ENCODE data around the gene QDPR.
"Not testable (repeated sequence)": the region's sequence is repeated elsewhere in the genome, so short reads cannot be mapped to it uniquely, and the experiment has no call there.

Gene QDPR

GRCh38 chr4:17511950-17512795, at the start of gene QDPR:
QDPR (minus strand) TSS chr4:17512090; CDS start chr4:17512054, 36 bp downstream.
- DNase-seq = peak; percentile 91

GRCh38 chr4:17561195-17561909, 49.5 kb upstream of the QDPR start:
- no peak for DNase-seq

GRCh38 chr4:17560065-17560673, 48.3 kb upstream of the QDPR start:
- DNase-seq = no peak

- no peak for DNase-seq
These were observed 47.8 kb upstream of the QDPR start for GRCh38 chr4:17559709-17560048.

GRCh38 chr4:17558941-17559708, 47.2 kb upstream of the QDPR start:
- no peak for DNase-seq

GRCh38 chr4:17557880-17558279, 46.0 kb upstream of the QDPR start:
- no peak for DNase-seq

GRCh38 chr4:17556498-17556897, 44.6 kb upstream of the QDPR start:
- no peak for DNase-seq

GRCh38 chr4:17554568-17554967, 42.7 kb upstream of the QDPR start:
- no peak for DNase-seq

- DNase-seq = no peak
These were observed 40.5 kb upstream of the QDPR start for GRCh38 chr4:17552427-17552826.

- DNase-seq = no peak
These were observed 38.7 kb upstream of the QDPR start for GRCh38 chr4:17550549-17550948.

- DNase-seq = no peak
These were observed 34.8 kb upstream of the QDPR start for GRCh38 chr4:17546678-17547077.

GRCh38 chr4:17546222-17546621, 34.3 kb upstream of the QDPR start:
- no peak for DNase-seq

GRCh38 chr4:17545374-17546140, 33.7 kb upstream of the QDPR start:
- DNase-seq = no peak

GRCh38 chr4:17544831-17545234, 32.9 kb upstream of the QDPR start:
- DNase-seq = no peak

GRCh38 chr4:17544205-17544604, 32.3 kb upstream of the QDPR start:
- no peak for DNase-seq

- not testable (repeated sequence) for DNase-seq
These were observed 25.2 kb upstream of the QDPR start for GRCh38 chr4:17537060-17537459.

GRCh38 chr4:17535906-17536305, 24.0 kb upstream of the QDPR start:
- DNase-seq = no peak

- no peak for DNase-seq
These were observed 23.4 kb upstream of the QDPR start for GRCh38 chr4:17535242-17535641.

GRCh38 chr4:17534705-17535104, 22.8 kb upstream of the QDPR start:
- DNase-seq = no peak

GRCh38 chr4:17531538-17532285, 19.8 kb upstream of the QDPR start:
- DNase-seq = no peak

- DNase-seq = no peak
These were observed 16.8 kb upstream of the QDPR start for GRCh38 chr4:17528551-17529165.

All from activated CD4-positive, alpha-beta T cell treated with anti-CD3 and anti-CD28 coated beads, Interleukin-10, Interleukin-2, amounts not matched to agents 100 ng/mL and 50 ng/mL, durations not matched to agents 16 hours and 8 hours (primary cell).